HCT116 (cell line): Measurements from ENCODE around the gene MTHFD1L.

Source experiments
- ATF3 ChIP-seq: IDR thresholded peaks from 2 replicates; pipeline ENCODE4 v1.6.1; 2012
- CEBPB ChIP-seq: IDR thresholded peaks from 2 replicates; pipeline ENCODE4 v1.6.1; 2012; ENCODE audit warnings: low read depth
- EZH2 ChIP-seq: fragments of 200-600 bp; sonication (generic); IDR thresholded peaks from 2 replicates; pipeline ENCODE4 v1.6.1; 2017; ENCODE audit warnings: antibody characterized with exemption, mixed run types
- POLR2AphosphoS5 ChIP-seq: IDR thresholded peaks from 2 replicates; pipeline ENCODE4 v1.6.1; 2011; ENCODE audit warnings: mild to moderate bottlenecking, low read depth, low read length, moderate library complexity
- SIN3A ChIP-seq: IDR thresholded peaks from 2 replicates; pipeline ENCODE4 v1.6.1; 2012; ENCODE audit warnings: low read depth
- ZNF274 ChIP-seq: fragments of 200-500 bp; sonication (Bioruptor generic); IDR thresholded peaks from 2 replicates; pipeline ENCODE4 v1.6.1; 2014; ENCODE audit warnings: mild to moderate bottlenecking, low read depth, low read length, inconsistent platforms
- TF ChIP-seq, protein P1 (sequence below), 3 experiments: fragments of 200-600 bp in 1 of 3; sonication (generic) in 1 of 3; IDR thresholded peaks in 2 of 3; conservative IDR thresholded peaks in 1 of 3; 2 replicates each; pipeline ENCODE4 v1.5.1; 2012 to 2017; ENCODE audit warnings: low read depth in 2 of 3, low read length in 2 of 3, antibody characterized with exemption in 1 of 3, borderline replicate concordance in 1 of 3, control low read depth in 1 of 3, mild to moderate bottlenecking in 1 of 3, mixed read lengths in 1 of 3, mixed run types in 1 of 3, moderate library complexity in 1 of 3; ENCODE audit not compliant: insufficient read depth in 1 of 3

- TF ChIP-seq ZNF274: no peak
- TF ChIP-seq, protein P1, sequence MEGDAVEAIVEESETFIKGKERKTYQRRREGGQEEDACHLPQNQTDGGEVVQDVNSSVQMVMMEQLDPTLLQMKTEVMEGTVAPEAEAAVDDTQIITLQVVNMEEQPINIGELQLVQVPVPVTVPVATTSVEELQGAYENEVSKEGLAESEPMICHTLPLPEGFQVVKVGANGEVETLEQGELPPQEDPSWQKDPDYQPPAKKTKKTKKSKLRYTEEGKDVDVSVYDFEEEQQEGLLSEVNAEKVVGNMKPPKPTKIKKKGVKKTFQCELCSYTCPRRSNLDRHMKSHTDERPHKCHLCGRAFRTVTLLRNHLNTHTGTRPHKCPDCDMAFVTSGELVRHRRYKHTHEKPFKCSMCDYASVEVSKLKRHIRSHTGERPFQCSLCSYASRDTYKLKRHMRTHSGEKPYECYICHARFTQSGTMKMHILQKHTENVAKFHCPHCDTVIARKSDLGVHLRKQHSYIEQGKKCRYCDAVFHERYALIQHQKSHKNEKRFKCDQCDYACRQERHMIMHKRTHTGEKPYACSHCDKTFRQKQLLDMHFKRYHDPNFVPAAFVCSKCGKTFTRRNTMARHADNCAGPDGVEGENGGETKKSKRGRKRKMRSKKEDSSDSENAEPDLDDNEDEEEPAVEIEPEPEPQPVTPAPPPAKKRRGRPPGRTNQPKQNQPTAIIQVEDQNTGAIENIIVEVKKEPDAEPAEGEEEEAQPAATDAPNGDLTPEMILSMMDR (IDR thresholded peaks at IDR 0.05 in 2 of 3, conservative IDR thresholded peaks at IDR 0.05 in 1 of 3; ENCODE audit: borderline replicate concordance in 1 of 3, insufficient read depth in 1 of 3, low read depth in 2 of 3, low read length in 2 of 3): no peak
- TF ChIP-seq CEBPB: no peak
- TF ChIP-seq ATF3: no peak
- no peak for TF ChIP-seq POLR2AphosphoS5
- TF ChIP-seq EZH2: no peak
- no peak for TF ChIP-seq SIN3A
These were observed 33.1 kb downstream of the MTHFD1L start for GRCh38 chr6:150898399-150899170.
